HG02840 (cell line): ENCODE results near the gene CELF6.

Source experiments
- ATAC-seq: cut with Tn5 transposase; IDR thresholded peaks from one replicate; pipeline ENCODE4 v1.9.1; 2021; ENCODE audit warnings: mild to moderate bottlenecking, moderate library complexity, moderate number of reproducible peaks; ENCODE audit not compliant: unreplicated experiment, low FRiP score

The CELF6 gene

GRCh38 chr15:72319360-72319984, 485 bp downstream of the CELF6 start:
- no peak for ATAC-seq

- no peak for ATAC-seq
These were observed 1.5 kb downstream of the CELF6 start for GRCh38 chr15:72318408-72318942.

- no peak for ATAC-seq
These were observed 4.1 kb downstream of the CELF6 start for GRCh38 chr15:72315706-72316370.

- no peak for ATAC-seq
These were observed 6.1 kb downstream of the CELF6 start for GRCh38 chr15:72313881-72314280.

GRCh38 chr15:72313448-72313840, 6.5 kb downstream of the CELF6 start:
- no peak for ATAC-seq

- no peak for ATAC-seq
These were observed 7.1 kb downstream of the CELF6 start for GRCh38 chr15:72312605-72313447.

- no peak for ATAC-seq
These were observed 12.9 kb downstream of the CELF6 start for GRCh38 chr15:72307026-72307425.

GRCh38 chr15:72306211-72306785, 13.7 kb downstream of the CELF6 start:
- ATAC-seq = no peak

- ATAC-seq = no peak
These were observed 15.4 kb downstream of the CELF6 start for GRCh38 chr15:72304596-72304995.

- ATAC-seq = no peak
These were observed 17.0 kb downstream of the CELF6 start for GRCh38 chr15:72302955-72303354.

- ATAC-seq = no peak
These were observed 30.2 kb downstream of the CELF6 start for GRCh38 chr15:72289597-72290325.

- ATAC-seq = no peak
These were observed 31.0 kb downstream of the CELF6 start for GRCh38 chr15:72288796-72289596.

GRCh38 chr15:72285927-72286516, 33.9 kb downstream of the CELF6 start:
- no peak for ATAC-seq

- no peak for ATAC-seq
These were observed 34.6 kb downstream of the CELF6 start for GRCh38 chr15:72285402-72285801.

- ATAC-seq = no peak
These were observed 35.2 kb downstream of the CELF6 start for GRCh38 chr15:72284781-72285180.

- ATAC-seq = no peak
These were observed 38.2 kb downstream of the CELF6 start for GRCh38 chr15:72281713-72282112.

GRCh38 chr15:72280751-72281150, 39.2 kb downstream of the CELF6 start:
- ATAC-seq = no peak

- ATAC-seq = no peak
These were observed 41.2 kb downstream of the CELF6 start for GRCh38 chr15:72278737-72279136.

- no peak for ATAC-seq
These were observed 43.6 kb downstream of the CELF6 start for GRCh38 chr15:72276326-72276700.
